ENCODE measurements around the gene CNKSR3. TPM values are rescaled to one million over a fixed set of nuclear protein-coding genes. Genes with fewer than 3 reads are reported as not detected.

The CNKSR3 gene
- total and polyA plus RNA-seq, 8 donors, result 10.5 to 33.2 (median 29.8) TPM

DNA sequence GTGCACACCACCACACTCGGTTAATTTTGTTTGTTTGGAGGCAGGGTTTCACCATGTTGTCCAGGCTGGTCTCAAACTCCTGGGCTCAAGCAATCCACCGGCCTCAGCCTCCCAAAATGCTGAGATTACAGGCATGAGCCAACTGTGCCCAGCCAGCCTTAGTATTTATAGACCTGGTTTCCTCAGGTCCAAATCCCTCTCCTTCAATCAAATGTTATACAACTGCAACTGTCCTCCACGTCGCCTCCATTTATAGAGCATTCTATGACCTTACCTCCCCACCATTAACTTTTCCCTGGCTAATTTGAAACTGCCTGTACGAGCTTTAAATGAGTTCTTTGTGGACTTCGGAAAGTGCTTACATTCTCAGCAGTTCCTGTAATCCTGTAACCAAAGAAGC lies 114.6 kb downstream of the CNKSR3 start:
- H3K27me3 ChIP-seq, result no peaks in the 10 kb centered on the region
- no peak for ATAC-seq

GRCh38 chr6:154395316-154395715 lies 115.2 kb downstream of the CNKSR3 start:
- DNase-seq (no peak), ATAC-seq (no peak)
- Histone ChIP-seq H3K36me3 (no peaks in the 10 kb centered on the region), H3K9me3 (no peaks in the 10 kb centered on the region), H3K27me3 (no peaks in the 10 kb centered on the region), H3K4me1 (no peaks in the 10 kb centered on the region), H3K4me3 (no peak overlapping the region), H3K27ac (no peak overlapping the region)
- intact Hi-C loops (cut with DNase I), result no loop called here
- no peak for TF ChIP-seq CTCF (IDR thresholded peaks at IDR 0.05)

More for the DNA sequence above, 114.6 kb downstream of the CNKSR3 start:
- intact Hi-C loops (cut with DNase I), result no loop called here
- H3K4me3 ChIP-seq, result no peak overlapping the region
- no peaks in the 10 kb centered on the region for H3K9me3 ChIP-seq
- no peak for TF ChIP-seq CTCF (IDR thresholded peaks at IDR 0.05)
- no peak overlapping the region for H3K27ac ChIP-seq
- H3K36me3 ChIP-seq, result peaks cover 0 to under 1% of the 10 kb centered on the region in 2 donors
- H3K4me1 ChIP-seq, result no peaks in the 10 kb centered on the region
- no peak for DNase-seq

DNA sequence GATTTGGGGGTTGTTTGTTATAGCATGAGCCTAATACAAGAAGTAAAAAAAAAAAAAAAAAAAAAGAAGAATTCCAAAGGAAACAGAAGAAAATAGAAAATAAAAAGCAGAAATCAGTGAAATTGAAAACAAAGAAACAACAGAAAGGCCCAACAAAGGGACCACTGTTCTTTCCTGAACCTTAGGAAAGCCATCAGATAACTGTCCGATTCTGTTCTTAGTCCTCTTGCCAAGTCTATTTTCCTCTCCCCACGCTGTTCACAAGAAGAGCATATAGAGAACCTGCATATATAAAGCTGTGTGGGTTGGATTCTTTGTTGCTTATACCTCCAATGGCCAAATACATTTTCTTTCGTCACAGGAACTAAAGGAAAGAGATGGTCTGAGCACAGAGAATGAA lies 115.9 kb downstream of the CNKSR3 start:
- Histone ChIP-seq H3K4me1 (no peaks in the 10 kb centered on the region), H3K36me3 (no peaks in the 10 kb centered on the region), H3K9me3 (peaks cover 0 to under 1% of the 10 kb centered on the region in 2 donors), H3K27ac (no peak overlapping the region), H3K4me3 (no peak overlapping the region), H3K27me3 (no peaks in the 10 kb centered on the region)
- ATAC-seq (no peak), DNase-seq (no peak)
- TF ChIP-seq CTCF (IDR thresholded peaks at IDR 0.05), result no peak
- intact Hi-C loops (cut with DNase I), result no loop called here

- TF ChIP-seq CTCF (IDR thresholded peaks at IDR 0.05), result no peak
- H3K36me3 ChIP-seq, result no peaks in the 10 kb centered on the region
- no peak overlapping the region for H3K27ac ChIP-seq
- H3K27me3 ChIP-seq, result no peaks in the 10 kb centered on the region
- no peaks in the 10 kb centered on the region for H3K4me1 ChIP-seq
- intact Hi-C loops (cut with DNase I), result no loop called here
- no peak overlapping the region for H3K4me3 ChIP-seq
- DNase-seq (no peak), ATAC-seq (no peak)
- H3K9me3 ChIP-seq, result peaks cover 0 to 4% of the 10 kb centered on the region in 2 donors
Measured at GRCh38 chr6:154390034-154390433, 120.5 kb downstream of the CNKSR3 start.

GRCh38 chr6:154388803-154389202 lies 121.7 kb downstream of the CNKSR3 start:
- Histone ChIP-seq H3K27ac (no peak overlapping the region), H3K4me1 (no peaks in the 10 kb centered on the region), H3K36me3 (no peaks in the 10 kb centered on the region), H3K4me3 (no peak overlapping the region), H3K9me3 (peaks cover 0 to 4% of the 10 kb centered on the region in 2 donors), H3K27me3 (no peaks in the 10 kb centered on the region)
- TF ChIP-seq CTCF (IDR thresholded peaks at IDR 0.05), result no peak
- no peak for DNase-seq
- ATAC-seq, result no peak
- intact Hi-C loops (cut with DNase I), result no loop called here
